22Rv1 (cell line): ENCODE data around the gene SCMH1.

Source experiments
- CTCF ChIP-seq: fragments of 450-650 bp; IDR thresholded peaks from 2 replicates; pipeline ENCODE4 v1.5.1; 2017; ENCODE audit warnings: mild to moderate bottlenecking
- ZFX ChIP-seq: fragments of 450-650 bp; IDR thresholded peaks from 2 replicates; pipeline ENCODE4 v1.6.1; 2017; ENCODE audit warnings: antibody characterized with exemption, borderline replicate concordance

DNA sequence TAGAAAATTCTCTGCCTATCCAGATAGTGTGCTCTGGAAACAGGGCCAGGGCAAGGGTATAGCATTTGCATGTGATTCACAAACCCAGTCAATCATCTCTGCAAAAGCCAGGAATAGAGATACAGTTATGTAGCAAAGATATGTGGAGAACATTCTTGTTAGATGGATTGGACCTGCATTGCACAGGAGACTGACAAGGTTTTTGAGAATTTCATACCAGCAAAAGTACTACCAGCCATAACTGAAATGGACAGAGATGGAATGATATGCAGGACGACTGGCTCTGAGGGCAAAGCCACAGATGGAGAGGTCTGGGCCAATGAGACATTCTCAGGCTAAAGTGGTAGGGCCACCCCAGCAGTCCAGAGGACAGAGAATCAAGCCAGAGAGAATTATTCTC is 24.7 kb downstream of the SCMH1 start:
- TF ChIP-seq CTCF (no peak), ZFX (no peak)
